Ishikawa (cell line): Measurements from ENCODE around the gene CLEC19A.

Experiments used
- NFIC ChIP-seq: IDR thresholded peaks from 2 replicates; pipeline ENCODE4 v1.6.1; 2012
- YY1 ChIP-seq: IDR thresholded peaks from 2 replicates; pipeline ENCODE4 v1.6.1; 2012; ENCODE audit warnings: low read depth

GRCh38 chr16:19297454-19297853 is 11.9 kb downstream of the CLEC19A start:
- TF ChIP-seq YY1 (no peak), NFIC (no peak)
